ENCODE measurements around the gene CACNG6.

Gene CACNG6

DNA sequence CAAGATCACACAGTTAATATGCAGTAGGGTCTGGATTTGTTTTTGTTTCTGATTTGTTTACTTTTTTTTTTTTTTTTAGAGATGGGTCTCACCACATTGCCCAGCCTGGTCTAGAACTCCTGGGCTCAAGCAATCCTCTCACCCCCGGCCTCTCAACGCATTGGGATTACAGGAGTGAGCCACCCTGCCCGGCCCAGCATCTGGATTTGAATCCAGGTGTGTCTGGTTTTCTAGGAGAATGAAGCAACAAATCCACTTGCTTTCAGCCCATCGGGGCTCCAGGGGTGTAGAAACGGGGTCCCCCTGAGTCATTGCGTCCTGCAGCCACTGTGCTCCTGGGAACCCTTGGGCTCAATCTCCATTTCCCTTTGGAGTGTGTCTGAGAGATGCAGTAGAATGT lies 22.1 kb upstream of the CACNG6 start:
- DNase-seq, result no peak

DNA sequence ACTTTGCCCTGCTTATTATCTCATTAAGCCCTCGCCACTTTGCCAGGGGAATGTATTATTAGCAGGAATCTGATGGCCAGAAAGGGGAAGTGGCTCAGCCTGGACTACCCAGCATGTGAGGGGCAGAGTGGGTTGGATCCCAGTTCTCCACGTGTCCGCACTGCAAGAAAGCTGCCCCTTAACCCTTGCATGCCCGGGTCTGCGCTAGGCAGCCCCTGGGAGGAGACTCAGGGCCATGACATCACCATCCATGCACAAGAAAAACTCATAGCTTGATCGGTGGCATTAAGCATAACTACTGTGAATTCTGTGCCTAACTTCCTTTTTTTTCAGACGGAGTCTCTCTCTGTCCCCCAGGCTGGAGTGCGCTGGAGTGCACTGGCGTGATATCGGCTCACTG lies 19.8 kb upstream of the CACNG6 start:
- DNase-seq, result peak; percentile 63 to 68

DNA sequence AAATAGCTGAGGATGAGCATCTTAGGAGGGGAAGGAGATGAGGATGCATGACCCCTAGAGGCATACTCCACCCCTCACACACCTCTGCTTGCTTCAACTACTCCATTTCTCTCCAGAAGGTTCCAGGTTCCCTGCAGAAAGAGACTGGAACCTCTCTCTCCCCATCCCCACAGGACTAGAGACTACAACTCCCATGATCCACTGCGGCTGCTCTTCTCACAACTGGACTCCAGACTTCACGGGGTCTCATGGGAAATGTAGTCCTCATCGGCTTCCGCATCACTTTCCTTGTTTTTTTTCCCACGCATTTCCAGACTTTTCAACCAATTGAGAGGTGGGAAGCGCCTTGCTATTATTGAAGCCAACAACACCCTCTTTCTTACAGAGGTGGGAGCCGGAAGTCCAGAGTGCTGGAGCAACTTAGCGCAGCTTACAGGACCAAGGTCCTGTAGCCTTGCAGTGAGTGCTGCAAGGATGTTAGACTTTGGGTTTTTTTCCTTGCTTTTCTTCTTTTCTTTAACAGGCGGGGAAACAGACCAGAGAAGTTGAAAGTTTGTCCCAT lies 13.9 kb upstream of the CACNG6 start:
- DNase-seq, result peak; percentile 72 to 91

DNA sequence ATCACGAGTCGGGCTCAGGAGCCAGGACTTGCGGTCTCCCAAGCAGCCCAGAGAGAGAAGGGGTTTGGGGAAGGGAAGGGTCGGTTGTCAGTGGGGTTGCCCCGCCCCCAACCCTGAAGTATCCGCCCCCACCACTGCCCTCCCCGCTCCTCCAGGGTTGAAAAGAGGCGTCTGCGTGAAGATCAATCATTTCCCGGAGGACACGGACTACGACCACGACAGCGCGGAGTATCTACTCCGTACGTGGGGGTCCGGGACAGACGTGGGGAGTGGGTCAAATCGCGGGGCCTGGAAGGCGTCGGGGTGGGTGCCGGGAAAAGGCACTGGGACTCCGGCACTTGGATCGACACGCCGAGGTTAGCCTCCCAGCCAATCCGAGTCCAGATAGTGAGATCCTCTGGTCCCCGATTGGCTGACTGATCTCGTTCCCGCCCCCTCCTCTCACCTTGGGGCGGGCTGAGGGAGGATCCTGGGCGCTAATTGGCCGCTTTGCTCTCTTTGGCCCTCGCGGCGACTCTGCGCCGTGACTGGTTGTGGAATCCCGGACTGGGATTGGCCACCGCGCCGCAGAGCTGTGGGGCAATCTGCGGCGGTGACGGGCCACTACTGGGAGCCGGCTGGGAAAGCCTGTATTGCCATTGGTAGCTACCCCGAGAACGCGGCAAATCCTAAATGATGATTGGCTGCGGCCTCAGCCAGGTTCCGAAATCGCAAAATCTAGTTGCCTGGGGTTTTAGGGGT lies 13.3 kb upstream of the CACNG6 start:
- DNase-seq, result peak; percentile 22 to 65

DNA sequence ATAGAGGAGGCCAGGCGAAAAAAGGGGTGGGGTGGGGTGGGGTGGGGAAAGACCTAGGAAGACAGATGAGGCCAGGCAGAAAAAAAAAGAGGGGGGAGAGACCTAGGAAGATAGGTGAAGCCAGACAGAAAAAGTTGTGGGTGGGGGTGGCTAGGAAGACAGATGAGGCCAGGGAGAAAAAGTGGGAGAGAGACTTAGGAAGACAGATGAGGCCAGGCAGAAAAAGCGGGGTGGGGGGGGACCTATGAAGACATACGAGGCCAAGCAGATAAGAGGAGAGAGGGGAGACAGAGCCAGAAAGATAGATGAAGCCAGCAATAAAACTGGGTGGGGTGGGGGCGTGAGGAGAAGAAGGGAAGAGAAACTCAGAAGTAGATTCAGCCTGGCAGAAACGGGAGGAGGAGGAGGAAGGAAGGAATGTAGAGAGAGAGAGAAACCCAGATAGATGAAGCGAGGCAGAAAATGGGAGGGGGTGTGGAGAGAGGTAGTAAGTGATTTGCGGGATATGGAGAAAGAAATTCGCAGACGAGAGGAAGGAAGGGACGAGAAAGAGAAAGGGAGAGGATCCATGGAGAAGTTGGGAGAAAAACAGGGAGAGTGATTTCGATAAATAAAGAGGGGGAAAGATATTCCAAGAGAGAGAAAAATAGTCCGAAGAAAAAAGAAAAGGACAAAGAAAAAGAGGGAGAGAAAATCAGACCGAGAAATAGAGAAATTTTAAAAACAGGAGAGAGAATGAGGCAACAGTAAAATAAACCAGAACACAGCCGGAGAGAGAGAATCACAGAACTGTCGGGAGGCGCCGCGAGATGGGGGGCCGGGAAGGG lies 12.2 kb upstream of the CACNG6 start:
- DNase-seq, result no peak

DNA sequence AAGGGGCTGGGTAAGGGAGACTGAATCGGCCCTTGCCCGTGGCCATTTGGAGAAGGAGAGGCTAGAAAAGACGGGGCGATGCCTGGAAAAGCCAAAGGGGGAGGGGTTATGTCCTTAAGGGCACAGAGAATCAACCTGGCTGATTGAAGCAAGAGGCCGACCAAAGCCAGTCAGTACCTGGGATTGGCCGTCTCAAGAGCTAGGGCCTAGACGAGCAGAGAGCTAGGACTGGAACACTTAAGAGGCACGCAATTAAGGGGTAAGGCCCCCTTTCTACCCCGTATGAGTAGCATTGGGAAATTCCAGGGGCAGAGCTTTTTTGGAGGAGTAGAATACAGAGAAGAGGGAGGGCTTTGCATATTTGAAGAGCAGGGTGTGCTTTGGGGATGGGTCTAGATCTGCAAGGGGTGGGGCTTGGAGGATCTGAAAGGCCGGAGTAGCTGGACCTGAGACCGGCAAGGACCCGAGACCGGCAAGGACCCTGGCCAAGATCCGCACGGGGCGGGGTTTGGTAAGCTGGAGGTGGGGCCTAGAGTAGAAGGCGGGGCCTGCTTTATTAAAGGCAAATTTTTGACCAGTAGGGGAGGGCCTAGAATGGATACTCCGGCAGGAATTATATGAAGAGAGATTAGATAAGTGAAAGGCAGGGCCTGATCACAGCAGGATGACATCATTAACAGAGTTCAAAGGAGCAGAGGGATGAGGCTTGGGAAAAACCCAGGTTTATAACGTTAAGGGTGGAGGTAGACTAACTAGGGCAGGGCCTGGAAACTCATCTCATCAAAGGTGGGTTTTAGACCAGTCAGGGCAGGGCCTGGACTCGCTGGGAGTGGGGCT lies 10.7 kb upstream of the CACNG6 start:
- no peak for DNase-seq

DNA sequence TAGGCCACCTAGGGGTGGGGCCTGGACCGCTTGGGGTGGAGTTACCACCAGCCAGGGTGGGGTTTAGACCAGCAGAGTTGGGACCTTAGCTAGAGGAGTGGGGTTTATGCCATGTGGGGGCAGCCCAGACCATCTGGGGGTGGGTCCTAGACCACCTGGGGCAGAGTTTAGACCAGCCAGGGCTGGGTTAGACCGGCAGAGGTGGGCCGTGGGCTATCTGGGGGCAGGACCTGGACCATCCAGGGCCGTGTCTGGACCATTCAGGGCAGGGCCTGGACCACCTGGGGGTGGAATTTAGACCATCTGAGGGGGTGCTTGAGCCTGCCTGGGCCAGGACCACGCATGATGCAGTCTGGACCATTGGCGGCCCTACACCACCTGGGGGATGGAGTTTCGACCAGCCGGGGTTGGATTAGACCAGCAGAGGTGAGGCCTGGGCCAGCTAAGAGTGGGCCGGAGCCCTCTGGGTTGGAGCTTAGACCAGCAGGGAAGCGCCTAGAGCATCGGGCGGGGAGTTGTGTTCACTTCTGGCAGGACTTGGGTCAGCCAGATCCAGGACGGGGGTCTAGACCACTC lies 10.0 kb upstream of the CACNG6 start:
- no peak for DNase-seq

DNA sequence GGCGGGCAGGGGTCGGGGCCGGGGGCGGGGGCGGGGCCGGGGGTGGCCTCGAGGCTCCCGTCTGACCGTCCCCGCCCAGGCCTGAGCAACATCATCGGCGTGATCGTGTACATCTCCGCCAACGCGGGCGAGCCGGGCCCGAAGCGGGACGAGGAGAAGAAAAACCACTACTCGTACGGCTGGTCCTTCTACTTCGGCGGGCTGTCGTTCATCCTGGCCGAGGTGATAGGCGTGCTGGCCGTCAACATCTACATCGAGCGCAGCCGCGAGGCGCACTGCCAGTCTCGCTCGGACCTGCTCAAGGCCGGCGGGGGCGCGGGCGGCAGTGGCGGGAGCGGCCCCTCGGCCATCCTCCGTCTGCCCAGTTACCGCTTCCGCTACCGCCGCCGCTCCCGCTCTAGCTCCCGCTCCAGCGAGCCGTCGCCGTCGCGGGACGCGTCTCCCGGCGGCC lies 9.4 kb upstream of the CACNG6 start:
- DNase-seq, result no peak

DNA sequence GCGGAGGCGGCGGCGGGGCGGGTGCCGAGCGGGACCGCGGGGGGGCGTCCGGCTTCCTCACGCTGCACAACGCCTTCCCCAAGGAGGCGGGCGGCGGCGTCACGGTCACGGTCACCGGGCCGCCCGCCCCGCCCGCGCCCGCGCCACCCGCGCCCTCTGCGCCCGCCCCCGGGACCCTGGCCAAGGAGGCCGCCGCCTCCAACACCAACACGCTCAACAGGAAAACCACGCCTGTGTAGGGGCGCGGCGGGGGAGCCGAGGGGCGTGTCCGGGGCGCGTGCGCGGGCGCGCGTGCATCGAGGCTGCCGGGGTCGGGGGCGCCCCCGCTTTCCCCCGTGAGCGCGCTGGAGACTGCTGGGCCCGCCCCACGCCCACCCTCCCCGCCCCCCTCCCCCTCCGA lies 8.8 kb upstream of the CACNG6 start:
- DNase-seq, result no peak

DNA sequence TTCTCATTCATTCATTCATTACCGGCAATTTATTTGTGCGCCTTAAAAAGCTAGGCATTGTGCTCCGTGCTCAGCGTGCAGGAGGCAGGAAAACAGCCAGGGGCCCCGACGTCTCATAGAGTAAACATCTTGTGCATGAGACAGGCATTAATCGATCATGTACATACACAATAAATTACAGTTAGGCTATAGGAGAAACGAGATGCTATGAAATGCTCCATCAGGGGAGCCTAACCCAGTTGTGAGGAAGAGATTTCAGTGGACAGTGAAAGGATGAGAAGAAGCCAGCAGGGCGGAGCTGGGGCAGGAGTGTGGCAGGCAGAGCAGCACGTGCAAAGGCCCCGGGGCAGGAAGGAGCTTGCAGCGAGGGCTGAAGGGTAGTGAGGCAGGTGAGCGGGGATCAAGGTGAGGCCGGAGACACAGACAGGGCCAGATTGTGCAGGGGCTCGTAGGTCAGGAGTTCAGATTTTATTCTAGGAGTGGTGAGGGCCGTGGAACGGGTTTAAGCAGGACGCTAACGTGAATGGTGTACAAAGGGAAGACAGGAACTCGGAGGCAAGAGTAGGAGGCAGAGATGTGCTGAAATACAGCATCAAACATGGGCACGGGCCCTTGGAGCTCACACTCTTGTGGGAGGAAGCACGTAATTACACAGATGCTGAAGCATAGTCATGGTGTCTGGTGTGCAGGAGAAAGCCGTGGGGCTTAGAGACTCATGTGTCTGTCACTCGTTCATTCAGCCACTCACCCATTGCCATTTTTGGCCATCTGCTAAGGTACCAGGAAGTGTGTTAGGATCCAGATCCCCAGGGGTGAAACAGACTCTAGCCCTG lies 7.8 kb upstream of the CACNG6 start:
- no peak for DNase-seq

DNA sequence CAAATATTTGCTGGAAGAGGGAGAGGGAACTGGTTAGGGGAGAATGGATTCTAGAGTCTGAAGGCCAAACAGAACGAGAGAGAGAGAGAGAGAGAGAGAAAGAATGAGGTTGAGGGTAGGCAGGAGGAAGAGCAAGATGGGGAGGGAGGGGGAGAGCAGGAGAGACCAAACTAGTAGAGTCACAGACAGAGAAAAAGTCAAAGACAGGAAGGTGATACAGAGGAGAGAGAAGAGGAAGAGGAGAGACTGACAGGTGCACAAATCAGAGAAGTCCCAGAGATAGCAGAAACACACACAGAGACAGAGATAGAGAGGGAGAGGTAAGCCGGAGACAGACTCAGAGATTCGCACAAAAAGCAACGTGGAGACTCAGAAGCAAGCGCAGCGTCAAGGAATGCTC lies 5.6 kb upstream of the CACNG6 start:
- no peak for DNase-seq

DNA sequence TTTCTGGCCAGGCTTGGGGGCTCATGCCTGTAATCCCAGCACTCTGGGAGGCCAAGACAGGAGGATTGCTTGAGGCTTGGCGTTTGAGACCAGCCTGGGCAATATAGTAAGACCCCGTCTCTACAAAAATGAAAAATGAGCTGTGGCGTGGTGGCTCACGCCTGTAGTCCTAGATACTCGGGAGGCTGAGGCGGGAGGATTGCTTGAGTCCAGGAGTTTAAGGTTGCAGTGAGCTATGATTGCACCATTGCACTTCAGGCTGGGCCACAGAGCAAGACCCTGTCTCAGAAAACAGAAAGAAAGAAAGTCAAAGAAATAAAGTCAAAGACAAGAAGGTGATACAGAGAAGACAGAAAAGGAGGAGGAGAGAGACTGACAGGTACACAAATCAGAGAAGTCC lies 2.5 kb upstream of the CACNG6 start:
- no peak for DNase-seq

DNA sequence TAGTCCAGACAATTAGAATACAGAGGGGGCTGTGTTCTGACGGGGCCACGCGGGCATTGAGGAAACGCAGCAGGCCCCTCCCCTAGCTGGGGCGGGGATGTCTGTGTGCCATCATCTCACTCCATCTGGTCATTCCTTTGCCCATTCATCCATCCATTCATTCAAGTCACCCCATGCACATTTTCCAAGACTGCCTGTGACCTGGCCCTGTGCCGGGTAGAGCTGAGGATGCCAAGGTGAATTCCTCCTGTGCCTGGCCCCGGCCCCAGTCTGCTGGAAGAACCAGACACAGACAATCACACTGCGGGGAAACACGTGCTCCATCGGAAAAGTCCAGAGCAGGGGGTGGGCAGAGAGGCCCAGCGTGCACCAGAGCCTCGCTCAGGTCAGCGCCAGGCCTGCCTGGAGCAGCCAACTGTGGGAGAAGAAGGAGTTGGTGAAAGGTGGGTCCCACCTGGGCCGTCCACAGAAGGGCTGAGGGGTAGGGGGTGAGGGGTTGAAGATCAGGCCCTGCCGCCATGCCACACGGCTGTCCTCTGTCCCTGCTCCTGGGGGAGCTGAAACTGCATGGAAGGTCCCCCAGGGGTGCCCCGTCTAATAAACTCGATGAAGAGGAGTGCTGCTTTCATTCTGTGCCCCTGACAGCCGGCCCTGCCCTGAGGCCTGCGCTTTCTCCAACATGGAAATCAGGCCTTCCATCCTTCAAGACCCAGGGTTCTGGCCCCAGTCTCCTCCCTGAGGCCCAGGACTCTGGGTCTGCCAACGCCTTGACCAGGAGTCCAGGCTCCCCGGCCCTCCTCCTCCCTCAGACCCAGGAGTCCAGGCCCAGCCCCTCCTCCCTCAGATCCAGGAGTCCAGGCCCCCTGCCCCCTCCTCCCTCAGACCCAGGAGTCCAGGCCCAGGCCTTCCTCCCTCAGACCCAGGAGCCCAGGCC lies 1.6 kb upstream of the CACNG6 start:
- no peak for DNase-seq

DNA sequence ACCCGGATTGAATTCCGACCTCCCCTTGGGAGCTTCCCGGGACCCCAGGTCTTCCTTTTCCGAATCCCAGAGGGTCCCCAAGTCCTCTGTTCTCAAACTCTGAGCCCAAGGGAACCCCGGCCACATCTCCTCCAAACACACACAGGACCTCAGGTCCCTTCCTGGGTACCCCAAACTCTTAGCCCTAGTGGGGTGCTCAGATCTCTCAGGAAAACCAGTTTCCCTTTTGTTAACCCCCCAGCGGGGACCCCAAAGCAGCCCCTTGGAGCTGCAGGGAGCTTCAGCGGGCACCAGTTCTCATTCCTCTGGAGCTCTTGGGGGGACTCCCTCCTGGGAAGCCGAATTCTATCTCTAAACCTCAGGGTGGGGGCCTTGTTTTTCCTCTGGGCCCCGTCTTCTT lies 774 bp downstream of the CACNG6 start:
- no peak for DNase-seq

DNA sequence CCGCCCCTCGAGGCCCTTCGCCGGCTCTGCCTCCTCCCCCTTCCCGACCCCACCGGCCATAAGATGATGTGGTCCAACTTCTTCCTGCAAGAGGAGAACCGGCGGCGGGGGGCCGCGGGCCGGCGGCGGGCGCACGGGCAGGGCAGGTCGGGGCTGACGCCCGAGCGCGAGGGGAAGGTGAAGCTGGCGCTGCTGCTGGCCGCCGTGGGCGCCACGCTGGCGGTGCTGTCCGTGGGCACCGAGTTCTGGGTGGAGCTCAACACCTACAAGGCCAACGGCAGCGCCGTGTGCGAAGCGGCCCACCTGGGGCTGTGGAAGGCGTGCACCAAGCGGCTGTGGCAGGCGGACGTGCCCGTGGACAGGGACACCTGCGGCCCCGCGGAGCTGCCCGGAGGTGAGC lies 1.4 kb downstream of the CACNG6 start:
- no peak for DNase-seq

DNA sequence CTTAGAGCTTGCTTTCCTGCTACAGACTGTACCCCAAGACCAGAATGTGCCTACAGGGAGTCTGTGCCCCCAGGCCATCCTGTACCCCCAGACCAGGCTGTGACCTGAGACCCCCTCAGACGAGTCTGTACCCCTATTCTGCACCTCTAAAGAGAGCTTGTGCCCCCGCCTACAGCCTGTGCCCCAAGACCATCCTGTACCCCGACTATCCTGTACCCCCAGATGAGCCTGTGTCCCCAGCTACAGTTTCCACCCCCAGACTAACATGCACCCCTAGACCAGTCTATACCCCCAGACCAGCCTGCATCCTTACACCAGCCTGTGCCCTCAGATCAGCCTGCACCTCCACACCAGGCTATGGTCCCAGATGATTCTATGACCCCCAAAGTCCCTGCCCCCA lies 2.0 kb downstream of the CACNG6 start:
- no peak for DNase-seq

DNA sequence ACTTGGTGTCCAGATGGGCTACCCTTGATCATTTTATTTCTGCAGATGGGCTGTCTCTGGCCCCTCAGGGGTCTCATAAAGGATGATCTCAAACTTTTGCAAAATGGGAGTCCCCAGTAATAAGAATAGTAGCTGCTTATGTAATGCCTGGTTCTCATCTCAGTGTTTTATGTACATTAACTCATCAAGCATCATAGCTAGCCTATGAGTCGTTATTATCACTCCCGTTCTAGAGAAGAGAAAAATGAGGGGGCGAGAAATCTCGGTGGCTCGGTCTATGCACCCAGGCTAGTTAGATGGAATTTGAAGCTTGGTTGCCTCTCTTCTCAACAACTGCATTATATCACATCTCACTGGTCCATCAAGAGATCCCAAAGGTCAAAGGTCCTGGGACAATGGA lies 3.4 kb downstream of the CACNG6 start:
- DNase-seq, result no peak

DNA sequence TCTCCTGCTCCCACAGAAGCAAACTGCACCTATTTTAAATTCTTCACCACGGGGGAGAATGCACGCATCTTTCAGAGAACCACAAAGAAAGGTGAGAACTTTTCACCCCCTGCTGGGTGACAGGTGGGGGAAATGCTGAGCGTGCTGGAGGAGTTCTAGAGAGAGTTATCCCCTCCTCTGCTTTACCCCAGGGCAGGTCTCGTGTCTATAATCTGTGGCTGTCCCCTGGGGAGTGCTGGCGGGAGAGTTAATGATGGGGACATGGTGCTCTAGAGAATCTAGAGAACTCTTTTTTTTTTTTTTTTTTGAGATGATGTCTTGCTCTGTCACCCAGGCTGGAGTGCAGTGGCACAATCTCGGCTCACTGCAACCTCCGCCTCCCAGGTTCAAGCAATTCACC lies 6.8 kb downstream of the CACNG6 start:
- DNase-seq, result no peak

DNA sequence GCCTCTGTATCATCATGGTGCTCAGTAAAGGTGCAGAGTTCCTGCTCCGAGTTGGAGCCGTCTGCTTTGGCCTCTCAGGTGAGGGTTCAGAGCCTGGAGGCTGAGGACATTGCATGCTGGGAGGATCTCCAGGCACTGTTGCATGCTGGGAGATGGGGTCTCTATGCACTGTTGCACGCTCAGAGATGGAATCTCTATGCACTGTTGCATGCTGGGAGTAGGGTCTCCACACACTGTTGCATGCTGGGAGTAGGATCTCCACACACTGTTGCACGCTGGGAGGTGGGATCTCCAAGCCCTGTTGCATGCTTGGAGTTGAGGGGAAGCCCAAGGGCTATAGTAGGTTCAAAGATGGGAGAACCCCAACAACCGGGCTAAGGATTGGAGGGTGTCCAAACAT lies 8.3 kb downstream of the CACNG6 start:
- no peak for DNase-seq

DNA sequence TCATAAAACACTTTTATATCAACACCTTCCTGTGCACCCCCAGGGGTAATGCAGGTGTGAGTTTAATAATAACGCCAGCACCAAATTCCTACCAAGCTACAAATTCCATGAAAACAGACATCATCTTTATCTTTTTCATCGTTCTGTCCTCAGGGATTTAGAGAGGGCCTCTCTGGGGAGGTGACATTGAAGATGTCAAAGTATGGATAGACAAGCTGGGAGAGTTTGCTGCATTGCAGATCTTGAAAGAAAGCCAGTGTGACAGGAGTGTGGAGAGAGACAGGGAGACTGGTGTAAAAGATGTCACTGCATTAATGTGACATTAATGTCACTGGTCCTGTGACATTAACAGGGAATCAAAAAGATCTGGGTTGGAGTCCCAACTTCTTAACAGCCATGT lies 10.1 kb downstream of the CACNG6 start:
- DNase-seq, result no peak
